Uterus (tissue), 2 donors: Measurements from ENCODE around the gene ALDH9A1.

Experiments
- POLR2A ChIP-seq, 2 donors: fragments of 450-650 bp; IDR thresholded peaks; one replicate each; pipeline ENCODE4 v1.6.1; 2016; ENCODE audit warnings: antibody characterized with exemption in 2 of 2, mild to moderate bottlenecking in 1 of 2, moderate library complexity in 1 of 2
- TF ChIP-seq, protein P1 (sequence below), 4 experiments: fragments of 200-600 bp in 2 of 4; fragments of 450-650 bp in 2 of 4; sonication (generic) in 2 of 4; IDR thresholded peaks; one replicate each; pipeline ENCODE4 v1.5.1; 2016 to 2019; ENCODE audit warnings: antibody characterized with exemption in 4 of 4, mild to moderate bottlenecking in 2 of 4, moderate library complexity in 1 of 4

DNA sequence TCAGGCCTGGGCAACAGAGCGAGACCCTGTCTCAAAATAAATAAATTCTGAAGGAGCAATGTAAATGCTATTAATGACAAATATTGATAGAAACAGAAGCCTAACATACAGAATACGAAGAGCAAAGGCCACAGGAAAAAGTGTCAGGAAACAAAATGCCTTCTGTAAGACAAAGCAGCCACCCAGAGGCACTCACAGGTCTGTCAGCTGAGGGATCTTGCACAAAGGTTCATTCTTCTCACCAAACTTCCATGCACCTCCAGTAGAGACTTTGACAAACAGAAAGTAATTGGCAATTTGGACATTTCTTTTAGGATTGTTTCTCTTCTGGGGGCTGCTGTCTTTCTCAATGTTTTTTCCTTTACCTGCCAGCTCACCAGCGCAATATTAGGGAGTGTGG is 1.2 kb upstream of the ALDH9A1 start:
- TF ChIP-seq, protein P1, sequence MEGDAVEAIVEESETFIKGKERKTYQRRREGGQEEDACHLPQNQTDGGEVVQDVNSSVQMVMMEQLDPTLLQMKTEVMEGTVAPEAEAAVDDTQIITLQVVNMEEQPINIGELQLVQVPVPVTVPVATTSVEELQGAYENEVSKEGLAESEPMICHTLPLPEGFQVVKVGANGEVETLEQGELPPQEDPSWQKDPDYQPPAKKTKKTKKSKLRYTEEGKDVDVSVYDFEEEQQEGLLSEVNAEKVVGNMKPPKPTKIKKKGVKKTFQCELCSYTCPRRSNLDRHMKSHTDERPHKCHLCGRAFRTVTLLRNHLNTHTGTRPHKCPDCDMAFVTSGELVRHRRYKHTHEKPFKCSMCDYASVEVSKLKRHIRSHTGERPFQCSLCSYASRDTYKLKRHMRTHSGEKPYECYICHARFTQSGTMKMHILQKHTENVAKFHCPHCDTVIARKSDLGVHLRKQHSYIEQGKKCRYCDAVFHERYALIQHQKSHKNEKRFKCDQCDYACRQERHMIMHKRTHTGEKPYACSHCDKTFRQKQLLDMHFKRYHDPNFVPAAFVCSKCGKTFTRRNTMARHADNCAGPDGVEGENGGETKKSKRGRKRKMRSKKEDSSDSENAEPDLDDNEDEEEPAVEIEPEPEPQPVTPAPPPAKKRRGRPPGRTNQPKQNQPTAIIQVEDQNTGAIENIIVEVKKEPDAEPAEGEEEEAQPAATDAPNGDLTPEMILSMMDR (IDR thresholded peaks at IDR 0.05): no peak
- TF ChIP-seq POLR2A (IDR thresholded peaks at IDR 0.05): no peak
